Measurements from ENCODE around the gene KRTAP12-2.

- TF ChIP-seq CTCF (IDR thresholded peaks at IDR 0.05): no peak
- TF ChIP-seq POLR2A (IDR thresholded peaks at IDR 0.05): no peak
Measured at GRCh38 chr21:44710756-44711326, 44.1 kb upstream of the KRTAP12-2 start.
